ENCODE results near the gene HOOK2.

The HOOK2 gene

GRCh38 chr19:12777217-12778016 lies 2.1 kb upstream of the HOOK2 start (continued):
- TF ChIP-seq ZXDB (tag by site-specific recombination; IDR thresholded peaks at IDR 0.05) (peak; percentile 12; the same call in 1 of the 2 replicates), ZNF580 (tag by site-specific recombination; IDR thresholded peaks at IDR 0.05) (no peak), ZNF626 (tag by site-specific recombination; IDR thresholded peaks at IDR 0.05) (no peak), ZNF621 (tag by site-specific recombination; IDR thresholded peaks at IDR 0.05) (no peak), ZNF341 (tag by site-specific recombination; IDR thresholded peaks at IDR 0.05; ENCODE audit: low read depth) (peak; percentile 49), IKZF3 (tag by site-specific recombination; IDR thresholded peaks at IDR 0.05) (peak; percentile 68), ZNF692 (tag by site-specific recombination; IDR thresholded peaks at IDR 0.05) (no peak; the same call in 1 of the 2 replicates), ZNF394 (tag by site-specific recombination; IDR thresholded peaks at IDR 0.05; ENCODE audit: borderline replicate concordance) (peak; percentile 29; the same call in 1 of the 2 replicates), ZNF473 (tag by site-specific recombination; IDR thresholded peaks at IDR 0.05) (no peak), ZBTB49 (tag by site-specific recombination; IDR thresholded peaks at IDR 0.05; ENCODE audit: low read depth) (no peak), ZNF423 (tag by site-specific recombination; IDR thresholded peaks at IDR 0.05) (no peak), ZNF548 (tag by site-specific recombination; IDR thresholded peaks at IDR 0.05) (no peak), ZNF660 (tag by site-specific recombination; IDR thresholded peaks at IDR 0.05) (peak; percentile 79; the same call in 1 of the 2 replicates), ZNF555 (tag by site-specific recombination; conservative IDR thresholded peaks at IDR 0.05) (no peak)

- H3K9me3 ChIP-seq (ENCODE audit: control insufficient read depth, insufficient read depth, low read depth, low read length) = no peaks in the 10 kb centered on the region
- H3K36me3 ChIP-seq (ENCODE audit: control insufficient read depth in 2 of 2, insufficient read depth in 1 of 2, low read length in 2 of 2) = peaks cover 0 to 18% of the 10 kb centered on the region in 2 experiments; a peak in 1 of 3 replicates
- peaks cover 3% of the 10 kb centered on the region; the same call in 1 of the 2 replicates for H3K4me1 ChIP-seq (ENCODE audit: control insufficient read depth, insufficient read depth, low read length)
- ChIA-PET CTCF (interaction anchor here (0.5 to 11.4 kb wide), 11 partner anchors 8 to 193 kb away, joined by 3 to 234 read pairs (median 6); partner anchors contain the start of genes JUNB, PRDX2 and THSD8), POLR2A (interaction anchor here (0.6 to 1.6 kb wide), 6 partner anchors 9 to 1473 kb away, joined by 3 to 15 read pairs (median 4); partner anchors contain the start of gene JUNB)
- no peak overlapping the region for H3K27ac ChIP-seq (ENCODE audit: extremely low read depth, low read depth, low read length)
- H3K4me3 ChIP-seq (ENCODE audit: low read depth, low read length) = no peak overlapping the region
- TF ChIP-seq ZNF274 (IDR thresholded peaks at IDR 0.05; ENCODE audit: low read length) = no peak
- TF ChIP-seq ZNF274 (tag by site-specific recombination; IDR thresholded peaks at IDR 0.05; ENCODE audit: borderline replicate concordance) = no peak
- TF ChIP-seq ZNF18 (tag by site-specific recombination; IDR thresholded peaks at IDR 0.05) = no peak
- TF ChIP-seq ZNF398 (tag by site-specific recombination; IDR thresholded peaks at IDR 0.05) = no peak
- TF ChIP-seq ZNF645 (tag by site-specific recombination; IDR thresholded peaks at IDR 0.05) = no peak
- TF ChIP-seq ZNF2 (tag by site-specific recombination; IDR thresholded peaks at IDR 0.05) = no peak
- peak; percentile 23; the same call in 1 of the 2 replicates for TF ChIP-seq PATZ1 (tag by site-specific recombination; IDR thresholded peaks at IDR 0.05)
- TF ChIP-seq SP3 (tag by site-specific recombination; IDR thresholded peaks at IDR 0.05) = no peak
- TF ChIP-seq ZNF629 (tag by site-specific recombination; IDR thresholded peaks at IDR 0.05) = peak; percentile 50; the same call in 1 of the 2 replicates
- no peak for TF ChIP-seq ZNF830 (tag by site-specific recombination; IDR thresholded peaks at IDR 0.05; ENCODE audit: low read depth)
- TF ChIP-seq ZNF548 (tag by site-specific recombination; IDR thresholded peaks at IDR 0.05) = no peak
Measured at GRCh38 chr19:12773571-12773970, 1.8 kb downstream of the HOOK2 start.

Data from HEK293 (cell line).